DND-41 (cell line): ENCODE data around the gene IMP4.

ENCODE experiments used
- CTCF ChIP-seq: IDR thresholded peaks from 2 replicates; pipeline ENCODE4 v1.5.1; 2012; ENCODE audit warnings: borderline replicate concordance, low read length, moderate library complexity, mild to moderate bottlenecking; ENCODE audit not compliant: poor library complexity, severe bottlenecking; ENCODE audit errors: extremely low read depth
- EZH2 ChIP-seq: IDR thresholded peaks from 3 replicates; pipeline ENCODE4 v1.6.1; 2012; ENCODE audit warnings: borderline replicate concordance, low read depth, mild to moderate bottlenecking, moderate library complexity, low read length, inconsistent platforms; ENCODE audit not compliant: severe bottlenecking

GRCh38 chr2:130391058-130391871 is 48.6 kb downstream of the IMP4 start:
- TF ChIP-seq EZH2 (no peak), CTCF (no peak)
